GM12892 (cell line): ENCODE results near the gene DLG5.

Experiments used
- POLR2A ChIP-seq: IDR thresholded peaks from 2 replicates; pipeline ENCODE4 v1.6.1; 2011; ENCODE audit warnings: low read depth, low read length, control low read depth
- POLR2AphosphoS5 ChIP-seq: IDR thresholded peaks from 2 replicates; pipeline ENCODE4 v1.6.1; 2011; ENCODE audit warnings: low read depth, low read length, control low read depth
- TAF1 ChIP-seq: IDR thresholded peaks from 2 replicates; pipeline ENCODE4 v1.6.1; 2011; ENCODE audit warnings: low read depth, mild to moderate bottlenecking, control low read depth, low read length, borderline replicate concordance

DNA sequence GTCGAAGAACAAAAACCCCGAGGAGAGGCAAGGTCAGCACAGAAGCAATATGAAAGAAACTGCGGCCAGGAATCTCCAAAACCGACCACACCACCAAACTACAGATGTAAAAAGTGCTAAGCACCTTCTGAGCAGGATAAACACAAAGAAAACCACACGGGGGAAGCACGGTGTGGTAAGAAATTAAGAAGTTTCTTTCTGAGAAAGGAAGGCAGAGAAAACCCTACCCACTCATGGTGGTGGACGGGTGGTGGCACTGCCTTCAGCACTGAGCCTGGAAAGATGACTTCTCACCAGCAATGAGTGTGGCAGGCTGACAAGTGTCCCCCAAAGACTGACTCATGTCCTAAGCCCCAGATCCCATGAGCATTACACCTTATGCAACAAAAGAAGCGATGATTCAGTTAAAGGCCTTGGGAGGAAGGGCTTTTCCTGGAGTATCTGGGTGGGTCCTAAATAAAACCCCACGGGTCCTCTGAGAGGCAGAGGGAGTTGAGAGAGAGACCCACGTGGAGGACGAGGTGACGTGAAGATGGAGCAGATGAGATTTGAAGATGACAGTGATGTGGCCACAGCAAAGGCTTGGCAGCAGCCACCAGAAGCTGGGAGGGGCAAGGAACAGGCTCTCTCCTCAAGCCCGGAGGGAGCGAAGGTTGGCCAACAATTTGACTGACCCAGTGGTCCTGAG lies 124.9 kb downstream of the DLG5 start:
- TF ChIP-seq TAF1: no peak
- no peak for TF ChIP-seq POLR2A
- TF ChIP-seq POLR2AphosphoS5: no peak
